Measurements from ENCODE around the gene SLC4A3.

Gene SLC4A3

GRCh38 chr2:219632760-219633105 is 5.3 kb downstream of the SLC4A3 start:
- DNase-seq = no peak

- DNase-seq = no peak
Measured at GRCh38 chr2:219633276-219634065, 6.0 kb downstream of the SLC4A3 start.

- DNase-seq = no peak
Measured at GRCh38 chr2:219634171-219634940, 6.9 kb downstream of the SLC4A3 start.

GRCh38 chr2:219634951-219635751 is 7.7 kb downstream of the SLC4A3 start:
- DNase-seq = no peak

GRCh38 chr2:219636144-219636915 is 8.9 kb downstream of the SLC4A3 start:
- DNase-seq = no peak

- no peak for DNase-seq
Measured at GRCh38 chr2:219636941-219637841, 9.8 kb downstream of the SLC4A3 start.

GRCh38 chr2:219637842-219638185 is 10.4 kb downstream of the SLC4A3 start:
- DNase-seq = no peak

GRCh38 chr2:219638217-219638947 is 11.0 kb downstream of the SLC4A3 start:
- no peak for DNase-seq

- peak; percentile 92 for DNase-seq
Measured at GRCh38 chr2:219638948-219639755, 11.7 kb downstream of the SLC4A3 start.

- DNase-seq = no peak
Measured at GRCh38 chr2:219641390-219642068, 14.1 kb downstream of the SLC4A3 start.

GRCh38 chr2:219642069-219642454 is 14.6 kb downstream of the SLC4A3 start:
- DNase-seq = no peak

GRCh38 chr2:219642465-219643083 is 15.1 kb downstream of the SLC4A3 start:
- peak; percentile 98 for DNase-seq

- DNase-seq = no peak
Measured at GRCh38 chr2:219643084-219643473, 15.6 kb downstream of the SLC4A3 start.

GRCh38 chr2:219643788-219644398 is 16.5 kb downstream of the SLC4A3 start:
- no peak for DNase-seq

GRCh38 chr2:219644801-219645480 is 17.5 kb downstream of the SLC4A3 start:
- DNase-seq = no peak

GRCh38 chr2:219645631-219646527 is 18.4 kb downstream of the SLC4A3 start:
- DNase-seq = no peak

- DNase-seq = no peak
Measured at GRCh38 chr2:219648176-219648575, 20.7 kb downstream of the SLC4A3 start.
